Gastroesophageal sphincter (tissue), 4 donors: Measurements from ENCODE around the gene AHRR. TPM values are rescaled to one million over a fixed set of nuclear protein-coding genes. Genes with fewer than 3 reads are reported as not detected.
"Not testable (repeated sequence)": the region's sequence is repeated elsewhere in the genome, so short reads cannot be mapped to it uniquely, and the experiment has no call there.

ENCODE experiments used
- ATAC-seq: fragments of 150-250 bp; one replicate; pipeline ENCODE4 v1.9.1; 2016; ENCODE audit warnings: mild to moderate bottlenecking, moderate library complexity
- H3K27ac ChIP-seq, 4 donors: fragments of 200-600 bp; sonication (generic) in 3 of 4; 1 replicate in 3 of 4; 2 replicates in 1 of 4; pipeline ENCODE4 v1.5.1; 2016 to 2019
- H3K27me3 ChIP-seq: fragments of 200-600 bp; sonication (generic); one replicate; pipeline ENCODE4 v1.5.1; 2019
- H3K36me3 ChIP-seq, 2 donors: fragments of 200-600 bp; sonication (generic); one replicate each; pipeline ENCODE4 v1.5.1; 2019; ENCODE audit warnings: control low read depth in 1 of 2
- H3K4me1 ChIP-seq, 3 donors: fragments of 200-600 bp; sonication (generic); 1 replicate in 2 of 3; 2 replicates in 1 of 3; pipeline ENCODE4 v1.5.1; 2016 to 2019; ENCODE audit warnings: control low read depth in 2 of 3
- H3K4me3 ChIP-seq, 2 donors: fragments of 200-600 bp; sonication (generic); one replicate each; pipeline ENCODE4 v1.5.1; 2019; ENCODE audit warnings: mild to moderate bottlenecking in 1 of 2, moderate library complexity in 1 of 2
- H3K9me3 ChIP-seq, 3 donors: fragments of 200-600 bp; sonication (generic); one replicate each; pipeline ENCODE4 v1.5.1; 2017 to 2019; ENCODE audit warnings: control low read depth in 2 of 3
- EP300 ChIP-seq: sonication (generic); formaldehyde crosslinking; IDR thresholded peaks from one replicate; pipeline ENCODE4 v1.6.1; 2017; ENCODE audit warnings: antibody characterized with exemption, mild to moderate bottlenecking
- POLR2A ChIP-seq, 2 donors: fragments of 450-650 bp; IDR thresholded peaks; one replicate each; pipeline ENCODE4 v1.6.1; 2017; ENCODE audit warnings: antibody characterized with exemption in 2 of 2, mild to moderate bottlenecking in 2 of 2, moderate library complexity in 1 of 2
- POLR2AphosphoS5 ChIP-seq: sonication (generic); formaldehyde crosslinking; IDR thresholded peaks from one replicate; pipeline ENCODE4 v1.6.1; 2017; ENCODE audit warnings: antibody characterized with exemption
- WGBS, 2 donors: methylation state at CpG; one replicate each; pipeline ENCODE4 v1.1.5; 2018; ENCODE audit warnings: low coverage in 1 of 2; 5-methylcytosine and 5-hydroxymethylcytosine counted together
- total RNA-seq, 4 donors: library from RNA; depleted of rRNA; stranded (reverse); fragments of >200 nt; gene quantifications; one replicate each; pipeline ENCODE4 v1.1.0, GENCODE V29; 2016
- TF ChIP-seq, protein P1 (sequence below), 4 experiments: fragments of 200-600 bp in 2 of 4; fragments of 450-650 bp in 2 of 4; sonication (generic) in 1 of 4; IDR thresholded peaks; one replicate each; pipeline ENCODE4 v1.5.1; 2017 to 2019; ENCODE audit warnings: antibody characterized with exemption in 4 of 4, mild to moderate bottlenecking in 2 of 4, moderate library complexity in 2 of 4

The AHRR gene
- total RNA-seq, 4 donors from 2014 or later: 0.15 to 1.7 (median 0.45) TPM

DNA sequence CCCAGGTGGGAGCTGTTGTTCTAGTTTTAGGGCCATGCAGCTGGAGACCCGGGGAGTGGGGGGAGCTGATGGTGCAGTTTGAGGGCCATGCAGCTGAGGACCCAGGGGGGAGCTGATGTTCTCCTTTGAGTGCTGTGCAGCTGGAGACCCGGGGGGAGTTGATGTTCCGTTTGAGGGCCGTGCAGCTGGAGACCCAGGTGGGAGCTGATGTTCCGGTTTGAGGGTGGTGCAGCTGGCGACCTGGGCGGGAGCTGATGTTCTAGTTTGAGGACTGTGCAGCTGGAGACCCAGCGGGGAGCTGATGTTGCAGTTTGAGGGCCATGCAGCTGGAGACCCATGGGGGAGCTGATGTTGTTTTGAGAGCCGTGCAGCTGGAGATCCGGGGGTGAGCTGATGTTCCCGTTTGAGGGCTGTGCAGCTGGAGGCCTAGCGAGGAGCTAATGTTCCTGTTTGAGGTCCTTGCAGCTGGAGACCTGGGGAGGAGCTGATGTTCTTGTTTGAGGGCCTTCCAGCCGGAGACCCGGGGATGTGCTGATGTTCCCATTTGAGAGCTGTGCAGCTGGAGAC, 35.4 kb upstream of the AHRR start:
- no peak for ATAC-seq
- Histone ChIP-seq H3K27ac (no peak overlapping the region), H3K9me3 (no peaks in the 10 kb centered on the region), H3K4me3 (no peak overlapping the region), H3K27me3 (no peaks in the 10 kb centered on the region), H3K36me3 (peaks cover 0 to 39% of the 10 kb centered on the region in 2 donors), H3K4me1 (peaks cover 0 to 13% (median 0%) of the 10 kb centered on the region in 3 donors)
- 50% methylated on average over 2 of the region's 14 CpGs; no CpG with 5 or more reads in 1 of the 2 donors for WGBS, 2 donors
- no peak for TF ChIP-seq EP300
- no peak for TF ChIP-seq POLR2A (IDR thresholded peaks at IDR 0.05)
- no peak for TF ChIP-seq POLR2AphosphoS5
- TF ChIP-seq, protein P1, sequence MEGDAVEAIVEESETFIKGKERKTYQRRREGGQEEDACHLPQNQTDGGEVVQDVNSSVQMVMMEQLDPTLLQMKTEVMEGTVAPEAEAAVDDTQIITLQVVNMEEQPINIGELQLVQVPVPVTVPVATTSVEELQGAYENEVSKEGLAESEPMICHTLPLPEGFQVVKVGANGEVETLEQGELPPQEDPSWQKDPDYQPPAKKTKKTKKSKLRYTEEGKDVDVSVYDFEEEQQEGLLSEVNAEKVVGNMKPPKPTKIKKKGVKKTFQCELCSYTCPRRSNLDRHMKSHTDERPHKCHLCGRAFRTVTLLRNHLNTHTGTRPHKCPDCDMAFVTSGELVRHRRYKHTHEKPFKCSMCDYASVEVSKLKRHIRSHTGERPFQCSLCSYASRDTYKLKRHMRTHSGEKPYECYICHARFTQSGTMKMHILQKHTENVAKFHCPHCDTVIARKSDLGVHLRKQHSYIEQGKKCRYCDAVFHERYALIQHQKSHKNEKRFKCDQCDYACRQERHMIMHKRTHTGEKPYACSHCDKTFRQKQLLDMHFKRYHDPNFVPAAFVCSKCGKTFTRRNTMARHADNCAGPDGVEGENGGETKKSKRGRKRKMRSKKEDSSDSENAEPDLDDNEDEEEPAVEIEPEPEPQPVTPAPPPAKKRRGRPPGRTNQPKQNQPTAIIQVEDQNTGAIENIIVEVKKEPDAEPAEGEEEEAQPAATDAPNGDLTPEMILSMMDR (IDR thresholded peaks at IDR 0.05): no peak

DNA sequence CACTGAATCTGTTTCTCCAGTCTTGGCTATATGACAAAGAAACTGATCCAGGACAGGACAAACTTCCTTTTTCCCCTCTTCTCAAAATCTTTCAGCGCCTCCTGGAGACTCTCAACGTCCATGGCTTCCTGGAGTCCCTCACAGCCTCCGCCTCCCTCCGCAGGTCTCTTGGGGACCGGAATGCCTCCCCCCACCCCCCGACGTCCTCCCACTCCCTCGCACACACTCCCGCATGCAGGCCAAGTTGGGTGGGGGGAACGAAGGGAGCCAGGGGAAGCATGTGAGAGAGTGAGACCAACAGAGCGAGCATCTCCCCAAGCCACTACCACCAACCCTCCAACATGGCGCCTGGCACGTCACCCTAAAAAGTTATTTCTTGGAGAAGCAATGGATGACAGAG, 31.3 kb upstream of the AHRR start:
- H3K4me3 ChIP-seq, H3K9me3 ChIP-seq, H3K27ac ChIP-seq, H3K27me3 ChIP-seq, ATAC-seq: not testable (repeated sequence)
- Histone ChIP-seq H3K36me3 (peaks cover 0 to 29% of the 10 kb centered on the region in 2 donors), H3K4me1 (peaks cover 0 to 13% (median 0%) of the 10 kb centered on the region in 3 donors)
- WGBS, 2 donors: 84% methylated on average over 7 of the region's 13 CpGs; no CpG with 5 or more reads in 1 of the 2 donors

DNA sequence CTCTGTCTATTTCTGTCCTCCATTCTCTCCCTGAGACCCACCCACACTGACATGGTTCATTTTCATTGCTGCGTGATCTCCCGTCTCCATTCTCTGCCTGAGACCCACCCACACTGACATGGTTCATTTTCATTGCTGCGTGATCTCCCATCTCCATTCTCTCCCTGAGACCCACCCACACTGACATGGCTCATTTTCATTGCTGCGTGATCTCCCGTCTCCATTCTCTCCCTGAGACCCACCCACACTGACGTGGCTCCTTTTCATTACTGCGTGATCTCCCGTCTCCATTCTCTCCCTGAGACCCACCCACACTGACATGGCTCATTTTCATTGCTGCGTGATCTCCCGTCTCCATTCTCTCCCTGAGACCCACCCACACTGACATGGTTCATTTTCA, 30.2 kb upstream of the AHRR start:
- Histone ChIP-seq H3K4me1 (peaks cover 0 to 13% (median 0%) of the 10 kb centered on the region in 3 donors), H3K36me3 (peaks cover 0 to 18% of the 10 kb centered on the region in 2 donors)
- H3K4me3 ChIP-seq, H3K9me3 ChIP-seq, ATAC-seq, H3K27ac ChIP-seq, H3K27me3 ChIP-seq: not testable (repeated sequence)
- WGBS, 2 donors: 93 to 98% methylated on average over 5 to 10 of the region's 10 CpGs

DNA sequence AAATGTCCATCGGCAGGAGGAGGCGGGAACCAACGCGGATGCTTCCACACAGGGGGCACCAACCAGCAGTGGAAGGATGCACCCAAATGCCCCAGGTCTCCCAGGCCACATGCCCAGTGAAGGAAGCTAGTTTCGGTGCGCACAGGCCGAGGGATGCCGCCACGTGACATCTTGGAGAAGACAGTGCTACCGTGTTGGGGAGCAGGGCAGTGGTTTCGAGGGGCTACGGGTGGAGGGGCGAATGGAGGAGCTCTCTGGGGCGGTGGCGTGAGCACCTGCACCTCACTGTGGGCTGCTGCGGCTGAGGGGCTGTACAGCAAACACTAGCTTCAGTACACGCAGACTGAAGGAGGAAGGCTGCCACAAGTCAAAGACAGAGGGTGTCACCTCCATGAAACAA, 26.7 kb upstream of the AHRR start:
- H3K27ac ChIP-seq, H3K4me3 ChIP-seq, H3K27me3 ChIP-seq, H3K4me1 ChIP-seq, ATAC-seq, H3K9me3 ChIP-seq: not testable (repeated sequence)
- 80 to 96% methylated on average over 1 to 7 of the region's 17 CpGs for WGBS, 2 donors
- peaks cover 0 to 15% of the 10 kb centered on the region in 2 donors for H3K36me3 ChIP-seq

DNA sequence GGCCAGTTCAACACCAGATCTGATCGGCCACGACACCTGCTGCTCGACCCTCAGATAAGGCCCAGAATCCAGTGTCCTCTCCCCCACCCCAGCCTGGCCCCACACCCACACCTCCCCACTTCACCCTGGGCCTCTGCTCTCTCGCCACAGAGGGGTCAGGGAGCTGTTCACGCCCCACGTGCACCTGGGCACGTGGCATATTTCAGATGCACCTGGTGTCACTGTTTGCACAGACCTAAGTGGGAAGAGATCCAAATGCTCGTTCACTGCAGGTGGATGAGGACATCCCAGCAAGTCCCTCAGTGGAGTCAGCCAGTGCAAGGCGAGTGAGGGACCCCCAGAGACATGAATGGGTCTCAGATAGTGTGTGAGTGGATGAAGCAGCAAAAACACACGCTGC, 25.3 kb upstream of the AHRR start:
- not testable (repeated sequence) for H3K27ac ChIP-seq, H3K4me3 ChIP-seq, H3K4me1 ChIP-seq, H3K27me3 ChIP-seq, ATAC-seq, H3K9me3 ChIP-seq
- peaks cover 0 to 15% of the 10 kb centered on the region in 2 donors for H3K36me3 ChIP-seq
- WGBS, 2 donors: 100% methylated on average over 1 to 2 of the region's 10 CpGs

DNA sequence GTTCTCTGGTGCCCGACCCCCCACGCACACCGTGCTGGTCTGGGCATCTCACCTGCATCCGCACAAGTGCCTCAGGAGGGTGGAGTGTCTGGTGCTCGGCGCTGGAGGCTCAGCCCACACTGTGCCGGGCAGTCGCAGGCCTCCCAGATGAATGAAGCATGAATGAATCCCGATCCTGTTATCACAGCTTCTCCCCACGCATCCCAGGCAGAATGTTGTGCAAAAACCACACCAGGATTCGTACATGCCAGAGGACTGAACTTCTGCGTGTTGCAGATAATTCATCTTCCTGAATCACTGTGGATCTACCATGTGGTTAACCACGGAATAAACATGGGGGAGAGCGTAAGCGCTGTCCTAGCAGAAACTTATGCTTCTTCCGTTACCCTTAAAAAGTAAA, 24.6 kb upstream of the AHRR start:
- not testable (repeated sequence) for H3K27me3 ChIP-seq, H3K9me3 ChIP-seq, ATAC-seq, H3K4me3 ChIP-seq, H3K27ac ChIP-seq, H3K4me1 ChIP-seq
- WGBS, 2 donors: 70 to 100% methylated on average over 4 to 7 of the region's 16 CpGs
- H3K36me3 ChIP-seq: peaks cover 0 to 15% of the 10 kb centered on the region in 2 donors

DNA sequence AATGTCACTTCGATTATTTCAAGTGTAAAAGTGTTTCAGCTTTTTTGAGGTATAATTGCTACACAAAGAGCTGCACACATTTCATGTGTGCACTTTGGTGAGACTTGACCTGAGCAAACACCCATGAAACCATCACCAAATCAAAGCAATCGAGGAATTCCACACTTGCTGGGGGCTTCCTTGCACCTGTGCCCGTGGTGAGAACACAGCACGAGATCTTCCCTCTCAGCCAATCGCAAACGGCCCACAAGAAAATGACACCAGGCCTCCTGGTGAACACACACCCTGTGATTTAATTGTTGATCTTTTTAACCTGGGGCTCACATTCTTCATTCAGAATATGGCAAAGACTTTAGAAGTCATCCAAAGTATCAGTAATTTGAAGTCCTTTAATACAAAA, 24.1 kb upstream of the AHRR start:
- H3K27me3 ChIP-seq, H3K9me3 ChIP-seq, ATAC-seq, H3K4me3 ChIP-seq, H3K4me1 ChIP-seq, H3K27ac ChIP-seq: not testable (repeated sequence)
- peaks cover 0 to 15% of the 10 kb centered on the region in 2 donors for H3K36me3 ChIP-seq
- WGBS, 2 donors: 71% methylated on average over 4 to 5 of the region's 6 CpGs

DNA sequence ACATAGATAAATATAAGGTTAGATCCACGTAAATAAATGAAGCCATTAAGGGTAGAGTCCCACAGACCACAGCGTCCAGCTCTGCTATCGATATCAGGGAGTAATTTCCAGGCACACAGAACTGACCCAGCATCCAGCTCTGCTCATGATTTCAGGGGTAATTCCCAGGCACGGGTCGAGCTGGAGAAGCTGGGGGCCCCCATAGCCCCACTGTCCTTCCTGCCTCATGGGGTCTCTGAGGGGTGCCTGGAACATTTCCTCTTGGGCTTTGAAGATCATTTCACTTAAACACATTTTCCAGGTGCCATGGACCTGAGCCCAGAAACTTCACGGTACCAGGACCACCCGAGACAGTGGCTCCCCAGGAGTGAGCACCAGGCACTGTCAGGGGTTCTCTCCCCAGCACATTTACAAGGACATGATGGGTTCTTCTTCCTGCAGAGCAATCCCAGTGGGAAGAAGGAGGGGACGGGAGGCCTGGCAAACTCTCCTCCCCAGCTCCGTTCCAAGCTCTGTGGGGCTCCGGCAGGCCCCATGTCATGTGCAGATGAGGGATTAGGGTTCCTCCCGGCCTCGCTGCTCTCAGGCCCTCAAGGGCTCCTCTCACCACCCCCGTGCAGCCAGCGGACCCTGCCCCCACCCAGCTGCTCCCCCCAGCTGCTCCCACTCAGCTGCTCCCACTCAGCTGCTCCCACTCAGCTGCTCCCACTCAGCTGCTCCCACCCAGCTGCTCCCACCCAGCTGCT, 23.4 kb upstream of the AHRR start:
- ATAC-seq, H3K27me3 ChIP-seq, H3K9me3 ChIP-seq, H3K4me3 ChIP-seq, H3K4me1 ChIP-seq, H3K27ac ChIP-seq: not testable (repeated sequence)
- H3K36me3 ChIP-seq: peaks cover 0 to 10% of the 10 kb centered on the region in 2 donors
- 62% methylated on average over 9 of the region's 14 CpGs; no CpG with 5 or more reads in 1 of the 2 donors for WGBS, 2 donors
